Keratinocyte (primary cell): ENCODE data around the gene SEMA4D.

Experiments used
- CTCF ChIP-seq, 3 experiments: IDR thresholded peaks in 1 of 3; conservative IDR thresholded peaks in 1 of 3; optimal IDR thresholded peaks in 1 of 3; 2 replicates in 2 of 3; 3 replicates in 1 of 3; pipeline versions ENCODE3 to v1.5.1; 2011; ENCODE audit warnings: low read length in 3 of 3, mild to moderate bottlenecking in 3 of 3, moderate library complexity in 2 of 3, control low read depth in 1 of 3, inconsistent platforms in 1 of 3; ENCODE audit not compliant: insufficient read depth in 2 of 3; ENCODE audit errors: extremely low read depth in 1 of 3
- EZH2 ChIP-seq: IDR thresholded peaks from one replicate; pipeline ENCODE4 v1.6.1; 2012; ENCODE audit warnings: inconsistent platforms, mild to moderate bottlenecking, low read length, moderate library complexity

DNA sequence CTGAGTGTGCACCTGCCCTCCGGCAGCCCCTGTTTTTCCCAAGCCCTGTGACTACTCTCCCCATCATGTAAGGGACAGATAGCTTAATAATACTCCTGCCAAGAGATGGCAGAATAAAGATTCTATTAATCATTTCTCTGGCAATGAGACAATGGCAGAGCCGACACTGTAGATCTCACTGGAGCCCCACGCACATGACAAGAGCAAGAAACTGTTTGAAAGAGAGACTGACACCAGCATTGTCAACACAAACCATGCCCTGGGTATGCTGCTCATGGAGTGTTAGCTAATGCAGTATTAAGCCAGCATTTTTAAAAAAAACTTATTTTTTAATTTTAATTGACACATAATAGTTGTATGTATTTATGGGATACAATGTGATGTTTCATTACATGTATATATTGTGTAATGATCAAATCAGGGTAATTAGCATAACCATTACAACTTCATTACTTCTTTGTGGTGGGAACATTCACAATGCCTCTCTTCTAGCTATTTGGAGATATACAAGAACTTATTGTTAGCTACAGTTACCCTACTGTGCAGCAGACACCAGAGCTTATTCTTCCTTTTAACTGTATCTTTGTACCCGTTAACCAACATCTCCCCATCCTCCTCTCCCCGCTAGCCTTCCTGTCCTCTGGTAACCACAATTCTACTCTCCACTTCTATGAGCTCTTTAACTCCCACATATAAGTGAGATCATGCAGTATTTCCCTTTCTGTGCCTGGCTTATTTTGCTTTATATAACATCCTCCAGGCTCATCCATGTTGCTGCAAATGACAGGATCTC is 31.5 kb upstream of the SEMA4D start:
- no peak for TF ChIP-seq CTCF (optimal IDR thresholded peaks at IDR 0.05 in 1 of 3, IDR thresholded peaks at IDR 0.05 in 1 of 3, conservative IDR thresholded peaks at IDR 0.05 in 1 of 3; ENCODE audit: extremely low read depth in 1 of 3, insufficient read depth in 2 of 3, low read length in 3 of 3)
- TF ChIP-seq EZH2, result no peak
